ENCODE measurements around the gene AR.
"Not testable (repeated sequence)": the region's sequence is repeated elsewhere in the genome, so short reads cannot be mapped to it uniquely, and the experiment has no call there.

AR gene

GRCh38 chrX:67637293-67637692, 93.5 kb downstream of the AR start:
- DNase-seq, result not testable (repeated sequence)

- DNase-seq, result no peak
These were observed 104.5 kb downstream of the AR start for GRCh38 chrX:67648361-67648760.

- no peak for DNase-seq
These were observed 107.8 kb downstream of the AR start for GRCh38 chrX:67651437-67652142.

- no peak for DNase-seq
These were observed 108.7 kb downstream of the AR start for GRCh38 chrX:67652543-67652942.

GRCh38 chrX:67654301-67654700, 110.5 kb downstream of the AR start:
- DNase-seq, result no peak

GRCh38 chrX:67665583-67665982, 121.8 kb downstream of the AR start:
- no peak for DNase-seq

GRCh38 chrX:67670717-67671116, 126.9 kb downstream of the AR start:
- DNase-seq, result not testable (repeated sequence)

- no peak for DNase-seq
These were observed 130.0 kb downstream of the AR start for GRCh38 chrX:67673741-67674274.

- DNase-seq, result no peak
These were observed 130.9 kb downstream of the AR start for GRCh38 chrX:67674741-67675140.

GRCh38 chrX:67684136-67684535, 140.3 kb downstream of the AR start:
- DNase-seq, result no peak

- DNase-seq, result no peak
These were observed 148.4 kb downstream of the AR start for GRCh38 chrX:67692246-67692645.

GRCh38 chrX:67693928-67694327, 150.1 kb downstream of the AR start:
- DNase-seq, result no peak

GRCh38 chrX:67697452-67697851, 153.6 kb downstream of the AR start:
- DNase-seq, result no peak

- DNase-seq, result no peak
These were observed 156.8 kb downstream of the AR start for GRCh38 chrX:67700602-67701001.

- DNase-seq, result no peak
These were observed 170.2 kb downstream of the AR start for GRCh38 chrX:67714004-67714403.

GRCh38 chrX:67717571-67717970, 173.8 kb downstream of the AR start:
- DNase-seq, result no peak

GRCh38 chrX:67718926-67719325, 175.1 kb downstream of the AR start:
- DNase-seq, result no peak

- DNase-seq, result no peak
These were observed 176.5 kb downstream of the AR start for GRCh38 chrX:67720344-67720743.

GRCh38 chrX:67721321-67721720, 177.5 kb downstream of the AR start:
- DNase-seq, result no peak

- no peak for DNase-seq
These were observed 179.9 kb downstream of the AR start for GRCh38 chrX:67723580-67724351.

- no peak for DNase-seq
These were observed 180.7 kb downstream of the AR start for GRCh38 chrX:67724359-67725110.

- DNase-seq, result no peak
These were observed 181.7 kb downstream of the AR start for GRCh38 chrX:67725471-67725870.

GRCh38 chrX:67726018-67726417, 182.2 kb downstream of the AR start:
- no peak for DNase-seq

GRCh38 chrX:67727576-67727975, 183.8 kb downstream of the AR start:
- DNase-seq, result no peak
